K562 (cell line): Measurements from ENCODE around the gene CHRND.

Source experiments
- CBX8 ChIP-seq: fragments of 200-600 bp; sonication (generic); IDR thresholded peaks from 2 replicates; pipeline ENCODE4 v1.6.1; 2012; ENCODE audit warnings: borderline replicate concordance, mixed run types, low read depth, mild to moderate bottlenecking, moderate library complexity, mixed read lengths, low read length, control low read depth, inconsistent platforms; ENCODE audit not compliant: poor library complexity, severe bottlenecking; ENCODE audit errors: extremely low read depth
- CHD7 ChIP-seq: fragments of 200-600 bp; sonication (generic); IDR thresholded peaks from one replicate; pipeline ENCODE4 v1.6.1; 2012; ENCODE audit warnings: mild to moderate bottlenecking, low read depth, low read length, inconsistent platforms
- MXI1 ChIP-seq: IDR thresholded peaks from 2 replicates; pipeline ENCODE4 v1.6.1; 2011; ENCODE audit warnings: low read depth, mild to moderate bottlenecking, improper control_type of control experiment, low read length
- NEUROD1 ChIP-seq: fragments of 150-350 bp; IDR thresholded peaks from 2 replicates; pipeline ENCODE4 v1.6.1; 2014; ENCODE audit warnings: borderline replicate concordance, low read length, low read depth; ENCODE audit not compliant: partially characterized antibody
- PHF8 ChIP-seq: fragments of 200-600 bp; sonication (generic); IDR thresholded peaks from 2 replicates; pipeline ENCODE4 v1.6.1; 2012; ENCODE audit warnings: mixed run types, mild to moderate bottlenecking, inconsistent platforms, low read length, moderate library complexity, borderline replicate concordance
- SIN3B ChIP-seq: fragments of 450-650 bp; IDR thresholded peaks from 2 replicates; pipeline ENCODE4 v1.6.1; 2017; ENCODE audit warnings: low read depth, mild to moderate bottlenecking, moderate library complexity
- SREBF2 ChIP-seq: sonication (generic); formaldehyde crosslinking; IDR thresholded peaks from 2 replicates; pipeline ENCODE4 v1.4.0; 2020; ENCODE audit warnings: mild to moderate bottlenecking, missing genetic modification reagents
- TCF7 ChIP-seq: sonication (generic); IDR thresholded peaks from 2 replicates; pipeline ENCODE4 v1.6.1; 2016; ENCODE audit warnings: antibody characterized with exemption, borderline replicate concordance
- TCF7L2 ChIP-seq: fragments of 150-350 bp; IDR thresholded peaks from 2 replicates; pipeline ENCODE4 v1.6.1; 2016; ENCODE audit warnings: low read depth, mild to moderate bottlenecking, low read length, moderate library complexity
- TEAD2 ChIP-seq: fragments of 450-650 bp; IDR thresholded peaks from 2 replicates; pipeline ENCODE4 v1.6.1; 2016; ENCODE audit warnings: missing genetic modification characterization, control low read depth, missing compliant biosample characterization
- ZHX1 ChIP-seq: fragments of 150-350 bp; conservative IDR thresholded peaks from 2 replicates; pipeline ENCODE4 v1.6.1; 2014; ENCODE audit warnings: low read length

- TF ChIP-seq TCF7 (no peak), TCF7L2 (no peak), CBX8 (no peak), ZHX1 (no peak), SIN3B (no peak), SREBF2 (no peak), NEUROD1 (no peak), MXI1 (no peak), TEAD2 (tag) (no peak), CHD7 (no peak), PHF8 (no peak)
These were observed 48.9 kb downstream of the CHRND start for GRCh38 chr2:232574674-232575403.
